ENCODE data around the gene ITGB4. TPM values are rescaled to one million over a fixed set of nuclear protein-coding genes. Genes with fewer than 3 reads are reported as not detected.
"Not testable (repeated sequence)": the region's sequence is repeated elsewhere in the genome, so short reads cannot be mapped to it uniquely, and the experiment has no call there.

Gene ITGB4
- total and polyA plus RNA-seq, 2 experiments from 2014 or later, result 0.09 to 0.40 TPM

GRCh38 chr17:75755990-75756389 lies 34.7 kb downstream of the ITGB4 start:
- no peaks in the 10 kb centered on the region for H3K9me3 ChIP-seq (ENCODE audit: low read depth)
- H3K27me3 ChIP-seq, result no peaks in the 10 kb centered on the region
- H3K4me1 ChIP-seq (ENCODE audit: low read depth), result no peaks in the 10 kb centered on the region
- DNase-seq (ENCODE audit: low read depth in 1 of 2, low spot score in 1 of 2), result no peak
- TF ChIP-seq CTCF (IDR thresholded peaks at IDR 0.05; ENCODE audit: low read depth, low read length), result no peak
- H3K4me3 ChIP-seq, result no peak overlapping the region
- H3K36me3 ChIP-seq, result no peaks in the 10 kb centered on the region
- H3K27ac ChIP-seq, result no peak overlapping the region

DNA sequence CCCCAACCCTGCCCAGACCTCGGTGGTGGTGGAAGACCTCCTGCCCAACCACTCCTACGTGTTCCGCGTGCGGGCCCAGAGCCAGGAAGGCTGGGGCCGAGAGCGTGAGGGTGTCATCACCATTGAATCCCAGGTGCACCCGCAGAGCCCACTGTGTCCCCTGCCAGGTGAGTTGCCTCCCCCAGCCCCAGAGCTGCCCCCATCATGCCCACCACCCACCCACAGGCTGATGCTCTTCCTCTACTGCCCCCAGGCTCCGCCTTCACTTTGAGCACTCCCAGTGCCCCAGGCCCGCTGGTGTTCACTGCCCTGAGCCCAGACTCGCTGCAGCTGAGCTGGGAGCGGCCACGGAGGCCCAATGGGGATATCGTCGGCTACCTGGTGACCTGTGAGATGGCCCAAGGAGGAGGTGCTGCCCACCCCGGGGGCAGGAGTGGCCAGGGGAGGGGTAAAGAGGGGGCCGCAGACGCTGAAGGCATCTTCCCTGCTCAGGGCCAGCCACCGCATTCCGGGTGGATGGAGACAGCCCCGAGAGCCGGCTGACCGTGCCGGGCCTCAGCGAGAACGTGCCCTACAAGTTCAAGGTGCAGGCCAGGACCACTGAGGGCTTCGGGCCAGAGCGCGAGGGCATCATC lies 35.3 kb downstream of the ITGB4 start:
- Histone ChIP-seq H3K27me3 (no peaks in the 10 kb centered on the region), H3K27ac (no peak overlapping the region), H3K4me1 (ENCODE audit: low read depth) (no peaks in the 10 kb centered on the region), H3K9me3 (ENCODE audit: low read depth) (no peaks in the 10 kb centered on the region), H3K36me3 (no peaks in the 10 kb centered on the region), H3K4me3 (no peak overlapping the region)
- no peak for DNase-seq (ENCODE audit: low read depth in 1 of 2, low spot score in 1 of 2)
- no peak for TF ChIP-seq CTCF (IDR thresholded peaks at IDR 0.05; ENCODE audit: low read depth, low read length)

- Histone ChIP-seq H3K4me3 (no peak overlapping the region), H3K9me3 (ENCODE audit: low read depth) (no peaks in the 10 kb centered on the region), H3K27me3 (no peaks in the 10 kb centered on the region), H3K4me1 (ENCODE audit: low read depth) (no peaks in the 10 kb centered on the region), H3K36me3 (no peaks in the 10 kb centered on the region), H3K27ac (no peak overlapping the region)
- DNase-seq (ENCODE audit: low read depth in 1 of 2, low spot score in 1 of 2), result no peak
- no peak for TF ChIP-seq CTCF (IDR thresholded peaks at IDR 0.05; ENCODE audit: low read depth, low read length)
Measured at GRCh38 chr17:75757086-75757681, 35.9 kb downstream of the ITGB4 start.

- Histone ChIP-seq H3K36me3 (no peaks in the 10 kb centered on the region), H3K27ac (no peak overlapping the region), H3K27me3 (no peaks in the 10 kb centered on the region), H3K4me1 (ENCODE audit: low read depth) (no peaks in the 10 kb centered on the region), H3K9me3 (ENCODE audit: low read depth) (no peaks in the 10 kb centered on the region), H3K4me3 (no peak overlapping the region)
- TF ChIP-seq CTCF (IDR thresholded peaks at IDR 0.05; ENCODE audit: low read depth, low read length), result peak; percentile 36
- no peak for DNase-seq (ENCODE audit: low read depth in 1 of 2, low spot score in 1 of 2)
Measured at GRCh38 chr17:75758131-75758905, 37.1 kb downstream of the ITGB4 start.

- no peaks in the 10 kb centered on the region for H3K4me1 ChIP-seq (ENCODE audit: low read depth)
- no peaks in the 10 kb centered on the region for H3K36me3 ChIP-seq
- TF ChIP-seq CTCF (IDR thresholded peaks at IDR 0.05; ENCODE audit: low read depth, low read length), result no peak
- H3K4me3 ChIP-seq, result no peak overlapping the region
- no peak overlapping the region for H3K27ac ChIP-seq
- DNase-seq (ENCODE audit: low read depth in 1 of 2, low spot score in 1 of 2), result no peak
- H3K27me3 ChIP-seq, result no peaks in the 10 kb centered on the region
- H3K9me3 ChIP-seq (ENCODE audit: low read depth), result no peaks in the 10 kb centered on the region
Measured at GRCh38 chr17:75759457-75759856, 38.2 kb downstream of the ITGB4 start.

- H3K4me1 ChIP-seq (ENCODE audit: low read depth); H3K27me3 ChIP-seq; DNase-seq (ENCODE audit: low read depth in 1 of 2, low spot score in 1 of 2); H3K4me3 ChIP-seq; H3K9me3 ChIP-seq (ENCODE audit: low read depth); H3K36me3 ChIP-seq; H3K27ac ChIP-seq: not testable (repeated sequence)
Measured at GRCh38 chr17:75759978-75760640, 38.9 kb downstream of the ITGB4 start.
